Fibroblast of villous mesenchyme (primary cell): ENCODE results near the gene GPX4. TPM values are rescaled to one million over a fixed set of nuclear protein-coding genes. Genes with fewer than 3 reads are reported as not detected.

Experiments
- DNase-seq: peaks from one replicate; pipeline ENCODE4 v3.0.0-alpha.2; 2010; ENCODE audit warnings: low read depth
- H3K4me3 ChIP-seq: 2 replicates; pipeline ENCODE4 v1.5.1; 2011; ENCODE audit warnings: low read depth, mild to moderate bottlenecking, low read length
- total RNA-seq: library from RNA; depleted of rRNA; stranded (reverse); fragments of >200 nt; gene quantifications from 2 replicates; pipeline ENCODE4 v1.2.3, GENCODE V29; 2012
- TF ChIP-seq, protein P1 (sequence below): IDR thresholded peaks from 2 replicates; pipeline ENCODE4 v1.5.1; 2012; ENCODE audit warnings: low read depth, mild to moderate bottlenecking, low read length; ENCODE audit not compliant: insufficient read depth

The GPX4 gene
- total RNA-seq, 1 donor = 254 TPM

GRCh38 chr19:1146858-1147780, 43.3 kb downstream of the GPX4 start:
- H3K4me3 ChIP-seq = no peak overlapping the region
- DNase-seq = no peak

DNA sequence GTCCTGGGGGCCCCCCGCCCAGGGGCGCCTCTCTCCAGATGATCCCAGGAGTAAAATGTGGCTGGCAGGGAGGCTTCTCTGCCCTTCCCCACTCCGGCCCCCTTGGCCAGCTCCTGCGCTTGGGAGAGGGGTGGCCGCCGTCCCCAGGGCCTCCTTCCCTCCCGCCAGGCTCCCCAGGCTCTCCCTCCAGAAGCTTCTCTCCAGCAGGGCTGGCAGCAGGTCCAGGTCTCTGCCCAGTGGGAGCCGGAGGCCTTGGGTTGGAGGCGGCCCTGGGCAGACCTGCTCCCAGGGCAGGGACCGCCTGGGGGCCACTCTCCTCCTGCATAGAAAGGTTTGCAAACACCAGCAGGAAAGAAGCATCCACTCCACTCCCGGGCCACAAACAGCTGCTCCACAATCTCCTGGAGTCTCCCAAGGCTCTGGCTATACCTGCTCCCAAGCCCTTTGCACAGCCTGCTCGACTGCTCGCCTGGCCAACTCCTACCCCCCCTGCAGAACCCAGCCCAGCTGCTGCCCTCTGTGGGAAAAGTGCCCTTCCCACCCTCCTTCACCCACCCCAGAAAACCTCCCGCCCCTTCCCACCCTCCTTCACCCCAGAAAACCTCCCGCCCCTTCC, 44.2 kb downstream of the GPX4 start:
- DNase-seq = no peak
- no peak overlapping the region for H3K4me3 ChIP-seq

More at GRCh38 chr19:1146858-1147780, 43.3 kb downstream of the GPX4 start:
- TF ChIP-seq, protein P1, sequence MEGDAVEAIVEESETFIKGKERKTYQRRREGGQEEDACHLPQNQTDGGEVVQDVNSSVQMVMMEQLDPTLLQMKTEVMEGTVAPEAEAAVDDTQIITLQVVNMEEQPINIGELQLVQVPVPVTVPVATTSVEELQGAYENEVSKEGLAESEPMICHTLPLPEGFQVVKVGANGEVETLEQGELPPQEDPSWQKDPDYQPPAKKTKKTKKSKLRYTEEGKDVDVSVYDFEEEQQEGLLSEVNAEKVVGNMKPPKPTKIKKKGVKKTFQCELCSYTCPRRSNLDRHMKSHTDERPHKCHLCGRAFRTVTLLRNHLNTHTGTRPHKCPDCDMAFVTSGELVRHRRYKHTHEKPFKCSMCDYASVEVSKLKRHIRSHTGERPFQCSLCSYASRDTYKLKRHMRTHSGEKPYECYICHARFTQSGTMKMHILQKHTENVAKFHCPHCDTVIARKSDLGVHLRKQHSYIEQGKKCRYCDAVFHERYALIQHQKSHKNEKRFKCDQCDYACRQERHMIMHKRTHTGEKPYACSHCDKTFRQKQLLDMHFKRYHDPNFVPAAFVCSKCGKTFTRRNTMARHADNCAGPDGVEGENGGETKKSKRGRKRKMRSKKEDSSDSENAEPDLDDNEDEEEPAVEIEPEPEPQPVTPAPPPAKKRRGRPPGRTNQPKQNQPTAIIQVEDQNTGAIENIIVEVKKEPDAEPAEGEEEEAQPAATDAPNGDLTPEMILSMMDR = no peak

GRCh38 chr19:1149259-1150045, 45.7 kb downstream of the GPX4 start:
- TF ChIP-seq, protein P1 = no peak
- DNase-seq = no peak
- no peak overlapping the region for H3K4me3 ChIP-seq

More for the DNA sequence above, 44.2 kb downstream of the GPX4 start:
- TF ChIP-seq, protein P1 = no peak

GRCh38 chr19:1150333-1151036, 46.7 kb downstream of the GPX4 start:
- DNase-seq = no peak
- H3K4me3 ChIP-seq = no peak overlapping the region
- TF ChIP-seq, protein P1 = no peak

GRCh38 chr19:1151037-1151724, 47.4 kb downstream of the GPX4 start:
- TF ChIP-seq, protein P1 = no peak
- DNase-seq = no peak
- H3K4me3 ChIP-seq = no peak overlapping the region
